Body of pancreas (tissue), 4 donors: ENCODE results near the gene FATE1.

Source experiments
- CTCF ChIP-seq, 7 experiments: fragments of 450-650 bp in 4 of 7; fragments of 200-600 bp in 3 of 7; sonication (generic) in 3 of 7; IDR thresholded peaks; one replicate each; pipeline ENCODE4 v1.5.1; 2016 to 2019; ENCODE audit warnings: antibody characterized with exemption in 7 of 7
- POLR2A ChIP-seq, 3 donors: fragments of 450-650 bp; IDR thresholded peaks; one replicate each; pipeline ENCODE4 v1.6.1; 2016; ENCODE audit warnings: antibody characterized with exemption in 3 of 3, mild to moderate bottlenecking in 2 of 3

- no peak for TF ChIP-seq POLR2A (IDR thresholded peaks at IDR 0.05)
- TF ChIP-seq CTCF (IDR thresholded peaks at IDR 0.05): no peak
Observed at GRCh38 chrX:151726751-151727150, 10.9 kb downstream of the FATE1 start.
